ENCODE results near the gene SPN. TPM values are rescaled to one million over a fixed set of nuclear protein-coding genes. Genes with fewer than 3 reads are reported as not detected.
A peak's percentile ranks its signal among the peaks of the same experiment; 100 is the strongest.

Gene SPN
- total and polyA plus RNA-seq, 9 of the 15 experiments (the other 6 are each of a cell fraction or from before 2014, with no cell fraction given) = 24.3 to 225 (median 79.4) TPM

GRCh38 chr16:29714972-29715371, 51.9 kb downstream of the SPN start:
- whole genome bisulfite sequencing (ENCODE audit: insufficient coverage, low coverage, missing lambda C conversion rate) = 22% methylated on average over 1 of the region's 1 CpG
- Histone ChIP-seq H3K9ac (ENCODE audit: insufficient read depth in 1 of 2, low read depth in 2 of 2, low read length in 2 of 2) (no peak overlapping the region), H3K9me1 (ENCODE audit: control insufficient read depth, insufficient read depth, low read length) (no peaks in the 10 kb centered on the region), H3K4me3 (no peak overlapping the region), H4K20me1 (replicated peaks; ENCODE audit: control insufficient read depth, insufficient read depth, low read length) (no peaks in the 10 kb centered on the region), H3K27ac (ENCODE audit: extremely low read depth, low read depth, low read length) (no peak overlapping the region), H3K4me1 (replicated peaks in 1 of 2; ENCODE audit: control insufficient read depth in 2 of 2, insufficient read depth in 2 of 2, low read length in 2 of 2) (peaks cover 8 to 17% of the 10 kb centered on the region in 2 experiments), H3K79me2 (ENCODE audit: control insufficient read depth, insufficient read depth, low read length) (no peaks in the 10 kb centered on the region), H3K36me3 (ENCODE audit: control insufficient read depth, insufficient read depth, low read length) (no peaks in the 10 kb centered on the region), H2AFZ (ENCODE audit: low read depth, low read length) (peak overlapping the region; percentile 47; the same call in 1 of the 2 replicates), H3K9me3 (replicated peaks; ENCODE audit: control insufficient read depth, insufficient read depth, low read depth, low read length) (no peaks in the 10 kb centered on the region), H3K4me2 (ENCODE audit: insufficient read depth, low read length) (no peak overlapping the region), H3K27me3 (ENCODE audit: control insufficient read depth in 2 of 2, insufficient read depth in 2 of 2, low read length in 2 of 2) (no peaks in the 10 kb centered on the region)
- ChIA-PET POLR2A (interaction anchor here (0.7 kb wide), 2 partner anchors 15 to 25 kb away, joined by 3 to 4 read pairs; no protein-coding TSS in a partner anchor), CTCF (ENCODE audit: low intra/inter-chr PET ratio) (no interaction called here)
- intact Hi-C loops (cut with micrococcal nuclease) = loop anchor here (5.0 kb wide), 1 partner anchor 73 kb away; no protein-coding TSS in a partner anchor
- TF ChIP-seq ZBTB49 (CRISPR knock-in tag; IDR thresholded peaks at IDR 0.05; ENCODE audit: borderline replicate concordance) (no peak), ZNF717 (CRISPR knock-in tag; IDR thresholded peaks at IDR 0.05) (no peak), NFIC (IDR thresholded peaks at IDR 0.05) (peak; percentile 66)
- in situ Hi-C loops (cut with MboI) = no loop called here
- DNase-seq (ENCODE audit: extremely low read depth in 1 of 4, low spot score in 3 of 4) = no peak
- no peak for FAIRE-seq
- no TSS peak for BruUV-seq (replicated peaks)
- no peak for ATAC-seq

- ATAC-seq = no peak
- no peak overlapping the region for H3K27ac ChIP-seq (ENCODE audit: extremely low read depth, low read depth, low read length)
- H3K27me3 ChIP-seq (ENCODE audit: control insufficient read depth in 2 of 2, insufficient read depth in 2 of 2, low read length in 2 of 2) = no peaks in the 10 kb centered on the region
- H3K9ac ChIP-seq (ENCODE audit: insufficient read depth in 1 of 2, low read depth in 2 of 2, low read length in 2 of 2) = no peak overlapping the region
- intact Hi-C loops (cut with micrococcal nuclease) = no loop called here
- no peak overlapping the region for H2AFZ ChIP-seq (ENCODE audit: low read depth, low read length)
- 55% methylated on average over 7 of the region's 7 CpGs for WGBS (ENCODE audit: insufficient coverage, low coverage, missing lambda C conversion rate)
- no peak for DNase-seq (ENCODE audit: extremely low read depth in 1 of 4, low spot score in 3 of 4)
- FAIRE-seq = no peak
- H3K4me1 ChIP-seq (replicated peaks in 1 of 2; ENCODE audit: control insufficient read depth in 2 of 2, insufficient read depth in 2 of 2, low read length in 2 of 2) = peaks cover 0 to 5% of the 10 kb centered on the region in 2 experiments; a peak in 2 of 5 replicates
- no peaks in the 10 kb centered on the region for H4K20me1 ChIP-seq (replicated peaks; ENCODE audit: control insufficient read depth, insufficient read depth, low read length)
- H3K36me3 ChIP-seq (ENCODE audit: control insufficient read depth, insufficient read depth, low read length) = no peaks in the 10 kb centered on the region
- H3K4me3 ChIP-seq = no peak overlapping the region
- ChIA-PET POLR2A (interaction anchor here (0.6 to 1.1 kb wide), 3 partner anchors 12 to 54 kb away, joined by 3 read pairs; no protein-coding TSS in a partner anchor), CTCF (ENCODE audit: low intra/inter-chr PET ratio) (no interaction called here)
- H3K79me2 ChIP-seq (ENCODE audit: control insufficient read depth, insufficient read depth, low read length) = no peaks in the 10 kb centered on the region
- BruUV-seq (replicated peaks) = no TSS peak
- in situ Hi-C loops (cut with MboI) = no loop called here
- no peaks in the 10 kb centered on the region for H3K9me1 ChIP-seq (ENCODE audit: control insufficient read depth, insufficient read depth, low read length)
- no peak overlapping the region for H3K4me2 ChIP-seq (ENCODE audit: insufficient read depth, low read length)
- H3K9me3 ChIP-seq (replicated peaks; ENCODE audit: control insufficient read depth, insufficient read depth, low read depth, low read length) = no peaks in the 10 kb centered on the region
- no peak for TF ChIP-seq KAT2B (IDR thresholded peaks at IDR 0.05; ENCODE audit: low read depth, low read length)
- TF ChIP-seq LARP7 (IDR thresholded peaks at IDR 0.05) = no peak
- TF ChIP-seq RUNX1 (IDR thresholded peaks at IDR 0.05; ENCODE audit: low read depth) = no peak
- no peak for TF ChIP-seq CUX1 (CRISPR knock-in tag; IDR thresholded peaks at IDR 0.05)
- no peak for TF ChIP-seq RCOR1 (IDR thresholded peaks at IDR 0.05; ENCODE audit: borderline replicate concordance in 1 of 2, low read depth in 2 of 2, low read length in 2 of 2)
Measured at GRCh38 chr16:29717113-29717512, 54.1 kb downstream of the SPN start.
